Heart left ventricle (tissue), 16 donors: ENCODE measurements around the gene TMEM214. TPM values are rescaled to one million over a fixed set of nuclear protein-coding genes. Genes with fewer than 3 reads are reported as not detected.

ENCODE experiments used
- ATAC-seq, 4 donors: fragments of 200-7000 bp; cut with Tn5 transposase; one replicate each; pipeline ENCODE4 v1.9.1; 2020 to 2022; ENCODE audit warnings: moderate library complexity in 4 of 4, mild to moderate bottlenecking in 3 of 4, moderate number of reproducible peaks in 1 of 4
- DNase-seq, 5 donors: peaks; one replicate each; pipeline ENCODE4 v3.0.0-alpha.2; 2020
- H3K27ac ChIP-seq, 12 donors: fragments of 200-600 bp; sonication (generic) in 4 of 12; one replicate each; pipeline versions ENCODE4 v1.5.0 to v1.8.0; 2016 to 2022; ENCODE audit warnings: mild to moderate bottlenecking in 2 of 12
- H3K27me3 ChIP-seq, 9 donors: fragments of 200-600 bp; sonication (generic) in 2 of 9; one replicate each; pipeline versions ENCODE4 v1.5.1 to v1.8.0; 2016 to 2022; ENCODE audit warnings: mild to moderate bottlenecking in 3 of 9
- H3K36me3 ChIP-seq, 9 donors: fragments of 200-600 bp; sonication (generic) in 2 of 9; one replicate each; pipeline versions ENCODE4 v1.5.0 to v1.8.0; 2018 to 2022; ENCODE audit warnings: mild to moderate bottlenecking in 2 of 9
- H3K4me1 ChIP-seq, 12 donors: fragments of 200-600 bp; sonication (generic) in 4 of 12; one replicate each; pipeline versions ENCODE4 v1.5.0 to v1.8.0; 2016 to 2022; ENCODE audit warnings: mild to moderate bottlenecking in 3 of 12
- H3K4me3 ChIP-seq, 12 donors: fragments of 200-600 bp; sonication (generic) in 4 of 12; one replicate each; pipeline versions ENCODE4 v1.5.0 to v1.8.0; 2017 to 2022; ENCODE audit warnings: mild to moderate bottlenecking in 9 of 12, moderate library complexity in 4 of 12
- H3K9me3 ChIP-seq, 12 donors: fragments of 200-600 bp; sonication (generic) in 4 of 12; one replicate each; pipeline versions ENCODE4 v1.5.0 to v1.8.0; 2016 to 2022; ENCODE audit warnings: mild to moderate bottlenecking in 1 of 12
- POLR2A ChIP-seq, 2 donors: fragments of 450-650 bp; IDR thresholded peaks; one replicate each; pipeline ENCODE4 v1.6.1; 2017; ENCODE audit warnings: antibody characterized with exemption in 2 of 2, mild to moderate bottlenecking in 2 of 2, moderate library complexity in 2 of 2
- WGBS, 4 donors: extraction: QIAGEN DNeasy Blood & Tissue Kit in 2 of 4; methylation state at CpG; one replicate each; pipeline versions ENCODE4 v1.1.5 to v1.1.7; 2013 to 2018; 5-methylcytosine and 5-hydroxymethylcytosine counted together
- intact Hi-C, 10 donors: fragments of 100-400 bp; cut with DNase I; formaldehyde crosslinking; loops; one replicate each; pipeline versions ENCODE4 v1.11.1 to v1.14.2; 2022
- polyA plus RNA-seq, 2 donors: library from polyadenylated mRNA; stranded (reverse); fragments of 200-250 nt; gene quantifications; one replicate each; pipeline ENCODE4 v1.2.3, GENCODE V29; 2013
- total RNA-seq, 9 donors: library from RNA; depleted of rRNA in 2 of 9; stranded (reverse); fragments of >200 nt in 2 of 9; fragmentation: NEBNext Ultra II Directional in 3 of 9; extraction: Animal tissue kit (Norgen Biotek cat#: 25700) in 3 of 9; gene quantifications; one replicate each; pipeline versions ENCODE4 v1.1.0 to v1.2.4, GENCODE V29; 2016 to 2023
- TF ChIP-seq, protein P1 (sequence below), 12 donors: fragments of 200-600 bp; sonication (generic) in 4 of 12; IDR thresholded peaks; one replicate each; pipeline versions ENCODE4 v1.5.0 to v1.8.0; 2018 to 2022; ENCODE audit warnings: antibody characterized with exemption in 12 of 12, mild to moderate bottlenecking in 5 of 12
- donor health status: ischemic (EF 13 %, LVEDD 7.1; RV severe dilation, severe dysfunction).
- donor health status: healthy with polysubstance abuse.
- donor health status: DM: no; HTN: yes; CAD: no.
- donor health status: DM: no; HTN: no; CAD: no.
- donor health status: ischemic (EF 25% LVEDD 6.9; RV normal size, moderate dysfunction).
- donor health status: ischemic (EF 25% LVEDD 5.7; RV mildly dilated, moderate dysfunction).
- donor health status: healthy.
- donor health status: DM: yes; HTN: yes; CAD: no.
- donor health status: ischemic (EF 35%, LVEDD 5.7; RV mildly dilated, moderate dysfunction).
- donor health status: nonischemic (EF 11% LVEDD 7.7; RV severe dilation, severe dysfunction).
- donor health status: DM: yes; HTN: yes; CAD: no.
- donor health status: PGD.
- donor health status: ischemic (EF 29% LVEDD 5.4; RV normal size, mild dysfunction).
- donor health status: nonischemic (EF 23%, LVEDD 6.1; RV moderate dilation, normal function).

TMEM214 gene
- total and polyA plus RNA-seq, 11 donors = 18.3 to 58.0 (median 31.6) TPM

DNA sequence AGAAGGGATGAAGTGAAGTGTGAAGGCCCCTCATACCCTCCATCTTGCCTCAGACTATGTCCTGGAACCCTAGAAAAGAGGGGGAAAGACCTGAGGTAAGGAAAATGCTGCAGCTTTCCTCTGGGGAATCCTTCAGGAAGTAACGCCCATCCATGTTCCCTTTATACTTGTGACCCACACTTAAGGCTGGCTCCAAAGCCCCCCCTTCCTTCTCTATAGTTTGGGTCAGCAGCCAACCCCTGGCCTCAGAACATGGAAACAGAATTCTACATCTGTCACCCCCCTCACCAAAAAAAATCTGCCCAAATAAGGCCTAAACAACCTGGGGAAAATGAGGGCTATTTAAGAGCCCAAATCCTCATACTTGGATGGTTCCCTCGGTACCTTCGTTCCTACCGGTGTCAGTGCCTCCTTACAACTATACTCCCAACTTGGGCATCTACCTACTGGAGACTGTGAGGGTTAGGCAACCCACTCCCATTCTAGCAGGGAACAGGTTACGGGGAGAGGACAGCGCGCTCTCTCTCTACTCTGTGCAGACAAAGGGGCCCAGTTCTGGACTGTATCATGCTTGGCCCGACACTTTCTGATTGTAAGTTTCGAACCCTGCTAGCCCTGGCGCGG lies 38.0 kb downstream of the TMEM214 start:
- DNase-seq = no peak
- Histone ChIP-seq H3K27ac (peak overlapping the region; percentile 62 to 99 (median 96)), H3K9me3 (no peaks in the 10 kb centered on the region), H3K27me3 (no peaks in the 10 kb centered on the region), H3K4me3 (peak overlapping the region; percentile 55 to 99 (median 89)), H3K4me1 (peaks cover 3 to 67% (median 48%) of the 10 kb centered on the region in 12 donors), H3K36me3 (peaks cover 0 to 46% (median 39%) of the 10 kb centered on the region in 9 donors)
- peak in 1 of 4 donors; percentile 0 for ATAC-seq
- 3 to 6% (median 4%) methylated on average over 8 to 11 of the region's 11 CpGs for WGBS, 4 donors
- intact Hi-C loops = loop anchor here in 4 of 10 donors (1.0 to 5.0 kb wide), 4 partner anchors 19 to 38 kb away; partner anchors contain the start of genes AGBL5 (in 2 of the 4) and TMEM214 (in 1 of the 4)
- TF ChIP-seq, protein P1, sequence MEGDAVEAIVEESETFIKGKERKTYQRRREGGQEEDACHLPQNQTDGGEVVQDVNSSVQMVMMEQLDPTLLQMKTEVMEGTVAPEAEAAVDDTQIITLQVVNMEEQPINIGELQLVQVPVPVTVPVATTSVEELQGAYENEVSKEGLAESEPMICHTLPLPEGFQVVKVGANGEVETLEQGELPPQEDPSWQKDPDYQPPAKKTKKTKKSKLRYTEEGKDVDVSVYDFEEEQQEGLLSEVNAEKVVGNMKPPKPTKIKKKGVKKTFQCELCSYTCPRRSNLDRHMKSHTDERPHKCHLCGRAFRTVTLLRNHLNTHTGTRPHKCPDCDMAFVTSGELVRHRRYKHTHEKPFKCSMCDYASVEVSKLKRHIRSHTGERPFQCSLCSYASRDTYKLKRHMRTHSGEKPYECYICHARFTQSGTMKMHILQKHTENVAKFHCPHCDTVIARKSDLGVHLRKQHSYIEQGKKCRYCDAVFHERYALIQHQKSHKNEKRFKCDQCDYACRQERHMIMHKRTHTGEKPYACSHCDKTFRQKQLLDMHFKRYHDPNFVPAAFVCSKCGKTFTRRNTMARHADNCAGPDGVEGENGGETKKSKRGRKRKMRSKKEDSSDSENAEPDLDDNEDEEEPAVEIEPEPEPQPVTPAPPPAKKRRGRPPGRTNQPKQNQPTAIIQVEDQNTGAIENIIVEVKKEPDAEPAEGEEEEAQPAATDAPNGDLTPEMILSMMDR (IDR thresholded peaks at IDR 0.05) = no peak
- TF ChIP-seq POLR2A (IDR thresholded peaks at IDR 0.05) = no peak

DNA sequence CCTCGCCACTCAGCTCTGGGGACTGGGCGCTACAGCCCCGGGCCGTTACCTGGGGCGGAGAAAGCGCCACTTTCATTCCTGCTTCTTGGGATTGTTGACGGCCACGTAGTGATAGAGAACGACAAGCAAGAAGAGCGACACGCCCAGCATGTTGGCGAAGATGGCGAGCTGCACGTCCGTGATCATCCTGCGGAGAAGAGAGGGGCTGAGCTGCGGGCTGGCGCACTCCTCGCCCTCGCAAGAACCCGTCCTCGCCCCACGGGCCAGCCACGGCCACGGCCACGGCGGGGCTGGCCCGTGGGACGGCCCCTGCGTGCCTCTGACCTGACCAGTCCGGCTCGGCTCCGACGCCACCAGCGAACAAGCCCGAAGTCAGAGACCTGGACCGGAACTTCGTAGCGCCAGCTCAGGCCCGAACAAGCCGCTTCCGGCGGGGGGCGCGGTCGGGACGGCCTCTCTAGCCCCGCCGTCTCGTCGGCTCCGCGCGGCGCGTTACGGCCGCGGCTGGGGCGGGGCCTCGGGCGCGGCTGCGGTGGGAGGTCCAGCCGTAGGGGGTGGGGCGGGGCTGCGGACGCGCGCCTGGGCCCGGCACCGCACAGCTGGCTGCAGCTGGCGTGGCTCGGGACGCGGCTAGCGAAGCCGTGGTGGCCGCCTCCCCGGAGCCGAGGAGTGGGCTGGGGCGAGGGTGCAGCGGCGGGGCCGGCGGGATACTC lies 38.7 kb downstream of the TMEM214 start, which contains the start of gene OST4:
Gene OST4, minus strand, starts transcription at position 378 of the 713 bp plus-strand sequence.
- Histone ChIP-seq H3K4me3 (peak within 1 kb of the TSS; percentile 55 to 99 (median 89)), H3K4me1 (peaks cover 3 to 72% (median 48%) of the 10 kb centered on the region in 12 donors), H3K9me3 (no peaks in the 10 kb centered on the region), H3K27ac (peak within 1 kb of the TSS; percentile 62 to 99 (median 96)), H3K27me3 (no peaks in the 10 kb centered on the region), H3K36me3 (peaks cover 0 to 39% (median 32%) of the 10 kb centered on the region in 9 donors)
- intact Hi-C loops = loop anchor here in 4 of 10 donors (1.0 to 5.0 kb wide), 4 partner anchors 20 to 39 kb away; partner anchors contain the start of genes AGBL5 (in 2 of the 4) and TMEM214 (in 1 of the 4)
- TF ChIP-seq POLR2A (IDR thresholded peaks at IDR 0.05) = peak in 1 of 2 donors; percentile 77
- TF ChIP-seq, protein P1 (IDR thresholded peaks at IDR 0.05) = peak in 2 of 12 donors; percentile 30 to 40
- ATAC-seq = peak; percentile 77 to 95 (median 92)
- DNase-seq = peak; percentile 95 to 97 (median 96)
- 0% methylated on average over 5 to 86 of the region's 86 CpGs for WGBS, 4 donors

DNA sequence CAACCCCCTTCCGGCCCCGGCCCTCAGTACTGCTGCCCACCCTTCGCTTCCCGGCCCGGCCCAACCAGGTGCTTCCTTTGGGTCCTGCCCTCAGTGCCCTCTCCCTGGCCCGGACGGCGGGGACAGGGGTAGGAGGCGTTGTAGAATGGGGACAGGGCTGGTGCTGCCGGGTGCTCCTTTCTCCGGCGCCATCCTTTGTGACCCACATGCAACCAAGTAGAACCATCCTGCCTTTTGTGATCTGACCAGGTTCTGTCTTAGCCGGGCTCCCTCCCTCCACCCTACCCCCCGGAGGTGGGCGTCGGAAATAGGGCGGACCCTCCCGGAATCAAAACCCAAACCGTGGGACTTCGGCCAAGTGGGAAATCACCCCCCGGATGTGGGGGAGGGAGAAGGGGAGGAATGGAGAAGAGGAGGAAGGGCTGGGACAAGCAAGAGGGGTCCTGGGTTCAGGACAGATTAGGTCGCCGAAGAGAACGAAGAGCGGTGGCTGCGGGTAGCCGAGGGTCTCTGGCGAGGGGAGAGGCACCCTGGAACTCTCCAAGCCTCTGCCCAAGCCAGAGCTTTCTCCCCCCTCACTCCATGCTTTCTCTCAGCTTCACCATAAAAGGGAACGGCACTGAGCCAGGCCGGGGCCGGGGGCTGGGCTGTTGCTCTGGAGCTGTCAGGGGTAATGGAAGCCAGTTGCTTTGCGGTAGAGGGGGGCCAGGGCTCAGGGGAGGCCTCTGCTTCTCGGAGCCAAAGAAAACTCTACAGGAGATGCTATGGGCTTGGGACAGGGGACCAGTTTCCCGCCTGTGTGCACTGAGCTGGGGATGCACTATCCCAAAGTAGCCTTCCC lies 39.4 kb downstream of the TMEM214 start:
- ATAC-seq (peak; percentile 28 to 72 (median 40)), DNase-seq (peak; percentile 78 to 88 (median 88))
- 3 to 4% (median 3%) methylated on average over 29 to 34 of the region's 34 CpGs for WGBS, 4 donors
- peak overlapping the region; percentile 55 to 99 (median 89) for H3K4me3 ChIP-seq
- H3K36me3 ChIP-seq = peaks cover 0 to 32% (median 24%) of the 10 kb centered on the region in 9 donors
- peak overlapping the region; percentile 62 to 99 (median 96) for H3K27ac ChIP-seq
- TF ChIP-seq POLR2A (IDR thresholded peaks at IDR 0.05) = no peak
- TF ChIP-seq, protein P1 (IDR thresholded peaks at IDR 0.05) = no peak
- peaks cover 3 to 77% (median 50%) of the 10 kb centered on the region in 12 donors for H3K4me1 ChIP-seq
- no peaks in the 10 kb centered on the region for H3K27me3 ChIP-seq
- H3K9me3 ChIP-seq = no peaks in the 10 kb centered on the region
- intact Hi-C loops = loop anchor here in 4 of 10 donors (1.0 to 5.0 kb wide), 4 partner anchors 21 to 40 kb away; partner anchors contain the start of genes AGBL5 (in 3 of the 4) and TMEM214 (in 1 of the 4)
